ENCODE results near the gene KCNMB4. TPM values are rescaled to one million over a fixed set of nuclear protein-coding genes. Genes with fewer than 3 reads are reported as not detected.

Gene KCNMB4
- total and polyA plus RNA-seq, 2 of the 4 experiments (the other 2 are of a cell fraction), result 0.90 to 1.1 TPM

- Histone ChIP-seq H4K5ac (ENCODE audit: low read depth, low read length) (no peak overlapping the region), H3K79me1 (ENCODE audit: low read depth in 1 of 2, low read length in 2 of 2) (no peaks in the 10 kb centered on the region), H3K4me3 (ENCODE audit: insufficient read depth, low read depth, low read length) (no peak overlapping the region), H4K20me1 (ENCODE audit: insufficient read depth, low read length) (no peaks in the 10 kb centered on the region), H3K4me2 (ENCODE audit: low read depth, low read length) (no peak overlapping the region), H3K23ac (ENCODE audit: low read depth, low read length) (no peak overlapping the region), H3K9me3 (ENCODE audit: control insufficient read depth, insufficient read depth, low read length) (no peaks in the 10 kb centered on the region), H3K27ac (ENCODE audit: insufficient read depth, low read length) (no peak overlapping the region), H3K4ac (ENCODE audit: low read depth, low read length) (no peak overlapping the region), H2BK20ac (ENCODE audit: low read depth, low read length) (no peak overlapping the region), H2AFZ (replicated peaks; ENCODE audit: low read length, poor library complexity) (no peak overlapping the region), H3K4me1 (ENCODE audit: control insufficient read depth, insufficient read depth, low read length) (no peaks in the 10 kb centered on the region), H4K8ac (ENCODE audit: low read depth in 2 of 2, low read length in 2 of 2) (no peak overlapping the region), H2BK120ac (ENCODE audit: low read depth, low read length) (no peak overlapping the region), H3K9ac (ENCODE audit: low read depth, low read length) (no peak overlapping the region), H3K56ac (ENCODE audit: extremely low read depth, insufficient read depth, low read length) (no peak overlapping the region), H2AK9ac (replicated peaks; ENCODE audit: low read depth, low read length, poor library complexity) (no peak overlapping the region), H2BK15ac (ENCODE audit: low read depth, low read length) (no peak overlapping the region), H4K91ac (ENCODE audit: insufficient read depth, low read depth, low read length) (no peak overlapping the region), H2BK5ac (ENCODE audit: low read depth, low read length, poor library complexity, severe bottlenecking) (no peak overlapping the region), H3K14ac (replicated peaks; ENCODE audit: low read depth, low read length) (no peak overlapping the region), H3K18ac (ENCODE audit: low read depth, low read length) (no peak overlapping the region), H3K9me1 (ENCODE audit: insufficient read depth, low read length) (no peaks in the 10 kb centered on the region), H2AK5ac (ENCODE audit: low read depth, low read length) (no peak overlapping the region), H3K27me3 (ENCODE audit: control insufficient read depth, insufficient read depth, low read length) (no peaks in the 10 kb centered on the region), H3K36me3 (ENCODE audit: control insufficient read depth, insufficient read depth, low read length) (no peaks in the 10 kb centered on the region)
- POLR2A ChIA-PET (ENCODE audit: unreplicated experiment), result no interaction called here
- in situ Hi-C loops (cut with MboI; ENCODE audit: low sequenced_read_pairs), result no loop called here
- BruUV-seq (replicated peaks), result no TSS peak
- no CpG with 5 or more reads among the region's 2 CpGs for WGBS, 2 experiments (ENCODE audit: extremely low coverage in 2 of 2, insufficient read length in 1 of 2)
- peak; percentile 11 for DNase-seq
- TF ChIP-seq MAFK (IDR thresholded peaks at IDR 0.05; ENCODE audit: low read depth, low read length), result no peak
- CTCF ChIA-PET, result interaction anchor here (1.3 kb wide), 1 partner anchor 12 kb away, joined by 3 read pairs; no protein-coding TSS in a partner anchor
- dilution Hi-C loops (cut with HindIII; ENCODE audit: low sequenced_read_pairs, unreplicated experiment), result no loop called here
- intact Hi-C loops (cut with micrococcal nuclease), result no loop called here
- ATAC-seq (ENCODE audit: low read depth), result peak; percentile 42
Observed at GRCh38 chr12:70393787-70394499, 27.9 kb downstream of the KCNMB4 start.
